ENCODE data around the gene NADK2.

DNA sequence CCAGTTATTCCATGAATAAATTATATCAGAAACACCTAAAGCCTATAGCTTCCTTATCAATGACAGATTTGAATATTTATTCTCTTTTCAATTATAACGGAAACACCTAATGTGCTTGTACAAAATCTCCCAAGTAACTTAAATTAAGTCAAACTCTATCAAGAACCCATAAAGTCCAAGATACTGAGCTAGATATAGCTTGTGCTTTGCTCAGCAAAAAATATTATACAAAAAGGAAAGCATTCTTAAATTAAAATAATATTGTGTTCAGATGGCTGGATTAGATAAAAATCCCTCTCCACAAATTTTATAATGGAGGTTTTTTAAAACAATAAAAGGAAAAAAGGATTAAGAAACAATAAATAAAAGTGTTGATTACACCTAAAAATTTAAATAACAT, 23.7 kb downstream of the NADK2 start:
- TF ChIP-seq, protein P1, sequence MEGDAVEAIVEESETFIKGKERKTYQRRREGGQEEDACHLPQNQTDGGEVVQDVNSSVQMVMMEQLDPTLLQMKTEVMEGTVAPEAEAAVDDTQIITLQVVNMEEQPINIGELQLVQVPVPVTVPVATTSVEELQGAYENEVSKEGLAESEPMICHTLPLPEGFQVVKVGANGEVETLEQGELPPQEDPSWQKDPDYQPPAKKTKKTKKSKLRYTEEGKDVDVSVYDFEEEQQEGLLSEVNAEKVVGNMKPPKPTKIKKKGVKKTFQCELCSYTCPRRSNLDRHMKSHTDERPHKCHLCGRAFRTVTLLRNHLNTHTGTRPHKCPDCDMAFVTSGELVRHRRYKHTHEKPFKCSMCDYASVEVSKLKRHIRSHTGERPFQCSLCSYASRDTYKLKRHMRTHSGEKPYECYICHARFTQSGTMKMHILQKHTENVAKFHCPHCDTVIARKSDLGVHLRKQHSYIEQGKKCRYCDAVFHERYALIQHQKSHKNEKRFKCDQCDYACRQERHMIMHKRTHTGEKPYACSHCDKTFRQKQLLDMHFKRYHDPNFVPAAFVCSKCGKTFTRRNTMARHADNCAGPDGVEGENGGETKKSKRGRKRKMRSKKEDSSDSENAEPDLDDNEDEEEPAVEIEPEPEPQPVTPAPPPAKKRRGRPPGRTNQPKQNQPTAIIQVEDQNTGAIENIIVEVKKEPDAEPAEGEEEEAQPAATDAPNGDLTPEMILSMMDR (IDR thresholded peaks at IDR 0.05), result no peak
- TF ChIP-seq EZH2 (IDR thresholded peaks at IDR 0.05), result no peak

Data from neural progenitor cell (in vitro differentiated cells).